ENCODE data around the gene INSYN2A.

Gene INSYN2A

GRCh38 chr10:127151981-127152699, 44.3 kb downstream of the INSYN2A start:
- no peak for DNase-seq

GRCh38 chr10:127151541-127151940, 44.9 kb downstream of the INSYN2A start:
- DNase-seq: no peak

- DNase-seq: no peak
Observed at GRCh38 chr10:127150136-127150535, 46.3 kb downstream of the INSYN2A start.

GRCh38 chr10:127149501-127150081, 46.8 kb downstream of the INSYN2A start:
- DNase-seq: no peak

- DNase-seq: no peak
Observed at GRCh38 chr10:127148933-127149220, 47.5 kb downstream of the INSYN2A start.

GRCh38 chr10:127148066-127148932, 48.1 kb downstream of the INSYN2A start:
- DNase-seq: no peak

- DNase-seq: no peak
Observed at GRCh38 chr10:127146661-127147060, 49.7 kb downstream of the INSYN2A start.

Measured in activated CD4-positive, alpha-beta T cell treated with anti-CD3 and anti-CD28 coated beads for 48 hours (primary cell).